Measurements from ENCODE around the gene CPN1.

DNA sequence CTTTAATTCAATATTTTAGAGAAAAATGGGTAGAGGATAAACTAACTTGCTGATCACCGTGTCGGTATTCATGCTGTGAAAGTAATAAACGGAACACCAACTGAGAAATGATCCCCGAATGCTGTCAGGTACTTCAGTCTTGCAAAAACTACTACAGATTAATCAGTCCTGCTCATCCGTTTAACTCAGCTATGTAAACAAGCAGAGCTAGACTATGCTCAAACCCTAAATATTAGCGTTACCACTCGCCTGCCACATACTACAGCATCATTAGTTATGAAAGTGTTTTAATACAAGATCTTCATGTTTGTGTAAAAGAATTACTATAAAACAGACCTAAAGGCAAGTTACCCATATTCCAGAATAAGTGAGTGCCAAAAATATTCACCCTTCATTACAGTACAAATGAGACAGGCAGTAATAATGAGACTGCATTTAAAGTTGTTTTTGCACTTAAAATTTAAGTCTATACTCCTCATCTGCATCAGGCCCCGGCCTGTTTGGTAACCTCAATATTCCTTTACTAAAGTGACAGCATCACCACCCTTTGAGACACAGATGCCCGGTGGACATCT lies 72.9 kb downstream of the CPN1 start:
- TF ChIP-seq, protein P1, sequence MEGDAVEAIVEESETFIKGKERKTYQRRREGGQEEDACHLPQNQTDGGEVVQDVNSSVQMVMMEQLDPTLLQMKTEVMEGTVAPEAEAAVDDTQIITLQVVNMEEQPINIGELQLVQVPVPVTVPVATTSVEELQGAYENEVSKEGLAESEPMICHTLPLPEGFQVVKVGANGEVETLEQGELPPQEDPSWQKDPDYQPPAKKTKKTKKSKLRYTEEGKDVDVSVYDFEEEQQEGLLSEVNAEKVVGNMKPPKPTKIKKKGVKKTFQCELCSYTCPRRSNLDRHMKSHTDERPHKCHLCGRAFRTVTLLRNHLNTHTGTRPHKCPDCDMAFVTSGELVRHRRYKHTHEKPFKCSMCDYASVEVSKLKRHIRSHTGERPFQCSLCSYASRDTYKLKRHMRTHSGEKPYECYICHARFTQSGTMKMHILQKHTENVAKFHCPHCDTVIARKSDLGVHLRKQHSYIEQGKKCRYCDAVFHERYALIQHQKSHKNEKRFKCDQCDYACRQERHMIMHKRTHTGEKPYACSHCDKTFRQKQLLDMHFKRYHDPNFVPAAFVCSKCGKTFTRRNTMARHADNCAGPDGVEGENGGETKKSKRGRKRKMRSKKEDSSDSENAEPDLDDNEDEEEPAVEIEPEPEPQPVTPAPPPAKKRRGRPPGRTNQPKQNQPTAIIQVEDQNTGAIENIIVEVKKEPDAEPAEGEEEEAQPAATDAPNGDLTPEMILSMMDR (IDR thresholded peaks at IDR 0.05; ENCODE audit: low read length), result no peak
- no peak for TF ChIP-seq EZH2 (optimal IDR thresholded peaks at IDR 0.05; ENCODE audit: low read depth, low read length)
